Colonic mucosa (tissue), 4 donors: ENCODE measurements around the gene RBM17. TPM values are rescaled to one million over a fixed set of nuclear protein-coding genes. Genes with fewer than 3 reads are reported as not detected.
A peak's percentile ranks its signal among the peaks of the same experiment; 100 is the strongest.

Source experiments
- DNase-seq: peaks from one replicate; pipeline ENCODE4 v3.0.0-alpha.2; 2020
- H3K27ac ChIP-seq: fragments of 200-600 bp; one replicate; pipeline ENCODE4 v1.8.0; 2021
- H3K27me3 ChIP-seq: fragments of 200-600 bp; one replicate; pipeline ENCODE4 v1.8.0; 2021
- H3K36me3 ChIP-seq: fragments of 200-600 bp; one replicate; pipeline ENCODE4 v1.8.0; 2021
- H3K4me1 ChIP-seq: fragments of 200-600 bp; one replicate; pipeline ENCODE4 v1.8.0; 2021; ENCODE audit warnings: mild to moderate bottlenecking
- H3K4me3 ChIP-seq: fragments of 200-600 bp; one replicate; pipeline ENCODE4 v1.8.0; 2021
- H3K9ac ChIP-seq, 2 donors: one replicate each; pipeline ENCODE4 v1.7.0; 2013; ENCODE audit warnings: control low read depth in 2 of 2, low read depth in 2 of 2, low read length in 2 of 2
- H3K9me3 ChIP-seq: fragments of 200-600 bp; one replicate; pipeline ENCODE4 v1.8.0; 2021
- CTCF ChIP-seq: fragments of 200-600 bp; IDR thresholded peaks from one replicate; pipeline ENCODE4 v1.8.0; 2022; ENCODE audit warnings: antibody characterized with exemption, mild to moderate bottlenecking
- intact Hi-C: fragments of 100-400 bp; cut with DNase I; formaldehyde crosslinking; loops from one replicate; pipeline ENCODE4 v1.14.1; 2022
- total RNA-seq, 2 donors: library from RNA; stranded (reverse); fragmentation: NEBNext Ultra II Directional in 1 of 2; extraction: Animal tissue kit (Norgen Biotek cat#: 25700) in 1 of 2; gene quantifications; one replicate each; pipeline ENCODE4 v1.2.1, GENCODE V29; 2021
- donor health status: healthy.
- donor health status: DM: no; HTN: no; CAD: no.
- donor health status: DM: no; HTN: no; CAD: no.

Gene RBM17
- total RNA-seq, 2 donors from 2014 or later = 80.3 to 110 TPM

GRCh38 chr10:6117711-6118110 is 28.9 kb downstream of the RBM17 start:
- H3K36me3 ChIP-seq = peaks cover 11% of the 10 kb centered on the region
- no peak for TF ChIP-seq CTCF
- DNase-seq = no peak
- H3K27ac ChIP-seq = no peak overlapping the region
- H3K4me1 ChIP-seq = no peaks in the 10 kb centered on the region
- H3K27me3 ChIP-seq = no peaks in the 10 kb centered on the region
- H3K4me3 ChIP-seq = no peak overlapping the region
- H3K9me3 ChIP-seq = no peaks in the 10 kb centered on the region
- intact Hi-C loops = no loop called here
- H3K9ac ChIP-seq = no peak overlapping the region

GRCh38 chr10:6119423-6119822 is 30.6 kb downstream of the RBM17 start:
- Histone ChIP-seq H3K4me3 (no peak overlapping the region), H3K27me3 (no peaks in the 10 kb centered on the region), H3K9ac (no peak overlapping the region), H3K4me1 (no peaks in the 10 kb centered on the region), H3K36me3 (no peaks in the 10 kb centered on the region), H3K9me3 (no peaks in the 10 kb centered on the region), H3K27ac (no peak overlapping the region)
- TF ChIP-seq CTCF = no peak
- DNase-seq = no peak
- intact Hi-C loops = no loop called here

- Histone ChIP-seq H3K4me3 (no peak overlapping the region), H3K27ac (no peak overlapping the region), H3K27me3 (no peaks in the 10 kb centered on the region), H3K9me3 (no peaks in the 10 kb centered on the region), H3K36me3 (no peaks in the 10 kb centered on the region), H3K4me1 (no peaks in the 10 kb centered on the region), H3K9ac (no peak overlapping the region)
- intact Hi-C loops = no loop called here
- no peak for TF ChIP-seq CTCF
- peak; percentile 67 for DNase-seq
Observed at GRCh38 chr10:6119962-6120361, 31.1 kb downstream of the RBM17 start.

GRCh38 chr10:6120691-6121090 is 31.9 kb downstream of the RBM17 start:
- no peaks in the 10 kb centered on the region for H3K4me1 ChIP-seq
- no peak overlapping the region for H3K27ac ChIP-seq
- no peaks in the 10 kb centered on the region for H3K36me3 ChIP-seq
- intact Hi-C loops = no loop called here
- no peaks in the 10 kb centered on the region for H3K27me3 ChIP-seq
- H3K9ac ChIP-seq = no peak overlapping the region
- no peak overlapping the region for H3K4me3 ChIP-seq
- no peak for TF ChIP-seq CTCF
- DNase-seq = no peak
- H3K9me3 ChIP-seq = no peaks in the 10 kb centered on the region

GRCh38 chr10:6121146-6121545 is 32.3 kb downstream of the RBM17 start:
- H3K27me3 ChIP-seq = no peaks in the 10 kb centered on the region
- no peak for DNase-seq
- no peak for TF ChIP-seq CTCF
- intact Hi-C loops = no loop called here
- H3K36me3 ChIP-seq = no peaks in the 10 kb centered on the region
- H3K27ac ChIP-seq = no peak overlapping the region
- no peaks in the 10 kb centered on the region for H3K9me3 ChIP-seq
- no peak overlapping the region for H3K4me3 ChIP-seq
- no peak overlapping the region for H3K9ac ChIP-seq
- no peaks in the 10 kb centered on the region for H3K4me1 ChIP-seq

GRCh38 chr10:6123532-6123931 is 34.7 kb downstream of the RBM17 start:
- H3K27me3 ChIP-seq = no peaks in the 10 kb centered on the region
- DNase-seq = no peak
- H3K27ac ChIP-seq = no peak overlapping the region
- intact Hi-C loops = no loop called here
- no peaks in the 10 kb centered on the region for H3K9me3 ChIP-seq
- no peak overlapping the region for H3K4me3 ChIP-seq
- no peaks in the 10 kb centered on the region for H3K36me3 ChIP-seq
- no peak for TF ChIP-seq CTCF
- no peak overlapping the region for H3K9ac ChIP-seq
- H3K4me1 ChIP-seq = no peaks in the 10 kb centered on the region
